Natural killer cell (primary cell): Measurements from ENCODE around the gene PHF1. TPM values are rescaled to one million over a fixed set of nuclear protein-coding genes. Genes with fewer than 3 reads are reported as not detected.

Experiments used
- ATAC-seq, 3 donors: fragments of 150-1000 bp in 2 of 3; fragments of 200-7000 bp in 1 of 3; cut with Tn5 transposase; 1 replicate in 1 of 3; 2 replicates in 2 of 3; pipeline ENCODE4 v1.10.0; 2021; ENCODE audit warnings: mild to moderate bottlenecking in 2 of 3, moderate library complexity in 2 of 3
- DNase-seq, 2 donors: peaks; one replicate each; pipeline versions ENCODE4 v3.0.0 to v3.0.0-alpha.2; 2013 to 2021; ENCODE audit warnings: mixed read lengths in 1 of 2
- H3K27ac ChIP-seq: one replicate; pipeline ENCODE4 v1.5.1; 2013; ENCODE audit warnings: mild to moderate bottlenecking, low read length
- H3K27me3 ChIP-seq: one replicate; pipeline ENCODE4 v1.6.1; 2013; ENCODE audit warnings: low read length; ENCODE audit not compliant: control insufficient read depth, insufficient read depth
- H3K36me3 ChIP-seq: one replicate; pipeline ENCODE4 v1.6.1; 2013; ENCODE audit warnings: low read length; ENCODE audit not compliant: control insufficient read depth, insufficient read depth
- H3K4me1 ChIP-seq: one replicate; pipeline ENCODE4 v1.6.1; 2013; ENCODE audit warnings: low read length; ENCODE audit not compliant: control insufficient read depth, insufficient read depth
- H3K4me3 ChIP-seq: one replicate; pipeline ENCODE4 v1.5.1; 2013; ENCODE audit warnings: low read length
- H3K9me3 ChIP-seq: one replicate; pipeline ENCODE4 v1.6.1; 2013; ENCODE audit warnings: low read length; ENCODE audit not compliant: control insufficient read depth, insufficient read depth
- H3K27ac Mint-ChIP-seq, 2 donors: one replicate each; pipeline ENCODE4 v1.8.0; 2022; ENCODE audit warnings: mild to moderate bottlenecking in 2 of 2, mixed read lengths in 2 of 2, moderate library complexity in 1 of 2
- H3K27me3 Mint-ChIP-seq, 2 donors: one replicate each; pipeline ENCODE4 v1.8.0; 2022; ENCODE audit warnings: low read depth in 2 of 2, mixed read lengths in 2 of 2
- H3K36me3 Mint-ChIP-seq: one replicate; pipeline ENCODE4 v1.8.0; 2022; ENCODE audit warnings: mixed read lengths
- H3K4me1 Mint-ChIP-seq, 2 donors: one replicate each; pipeline ENCODE4 v1.8.0; 2022; ENCODE audit warnings: mixed read lengths in 2 of 2
- H3K4me3 Mint-ChIP-seq: one replicate; pipeline ENCODE4 v1.8.0; 2022; ENCODE audit warnings: mild to moderate bottlenecking, moderate library complexity, mixed read lengths
- H3K9me3 Mint-ChIP-seq, 2 donors: one replicate each; pipeline ENCODE4 v1.8.0; 2022; ENCODE audit warnings: mixed read lengths in 2 of 2
- WGBS: methylation state at CpG from one replicate; pipeline ENCODE4 v1.1.7; 2013; ENCODE audit warnings: missing lambda C conversion rate; ENCODE audit not compliant: insufficient coverage; 5-methylcytosine and 5-hydroxymethylcytosine counted together
- intact Hi-C: fragments of 100-400 bp; cut with micrococcal nuclease; formaldehyde crosslinking; loops from one replicate; pipeline ENCODE4 v1.14.2; 2022
- total RNA-seq, 4 donors: library from RNA; stranded (reverse); fragments of 120-200 nt in 1 of 4; gene quantifications; one replicate each; pipeline versions ENCODE4 v1.2.3 to v1.2.4, GENCODE V29; 2013 to 2022
- TF ChIP-seq, protein P1 (sequence below): fragments of 200-600 bp; IDR thresholded peaks from one replicate; pipeline ENCODE4 v1.8.0; 2022; ENCODE audit warnings: antibody characterized with exemption

PHF1 gene
- total RNA-seq, 3 donors from 2014 or later (not counting 1 experiment from before 2014, with no cell fraction given) = 262 to 392 (median 322) TPM

DNA sequence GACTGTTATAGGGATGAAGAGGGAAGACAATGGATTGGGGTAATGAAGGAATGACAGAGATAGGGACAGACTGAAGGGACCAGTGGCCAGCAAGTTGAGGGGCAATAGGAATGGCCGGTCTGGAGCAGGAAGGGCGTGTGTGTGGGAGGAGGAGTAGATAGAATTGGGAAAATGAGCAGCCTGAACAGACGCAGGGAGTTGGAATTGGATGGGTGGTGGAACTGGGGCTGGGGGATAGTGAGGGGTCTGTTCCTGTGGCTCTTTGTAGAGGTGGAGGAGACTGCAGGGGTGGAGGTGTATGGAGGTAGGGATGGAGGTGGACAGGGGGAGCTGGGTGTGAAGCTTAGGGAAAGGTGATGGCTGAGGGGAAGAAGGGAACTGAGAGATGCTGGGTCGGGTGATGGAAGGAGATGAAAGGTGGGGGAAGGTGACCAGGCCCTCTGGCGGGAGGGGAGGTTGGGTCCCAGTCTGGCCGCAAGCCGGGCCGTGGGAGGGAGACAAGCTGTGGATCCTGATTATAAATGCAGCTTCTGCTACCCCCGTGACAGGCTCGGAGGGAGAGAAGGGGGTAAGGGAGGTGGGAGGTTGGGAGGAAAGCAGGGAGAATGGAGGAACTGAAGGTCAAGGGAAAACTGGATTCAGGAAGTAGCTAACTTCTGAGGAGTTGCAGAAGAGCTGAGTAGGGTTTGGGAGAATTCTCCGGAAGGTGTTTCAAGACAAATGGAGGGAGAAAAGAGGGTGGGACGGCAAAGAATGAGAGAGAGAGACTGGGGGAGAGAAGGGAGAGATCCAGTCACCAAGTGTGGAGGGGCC lies 14.2 kb downstream of the PHF1 start:
- Histone ChIP-seq H3K4me1 (peaks cover 50% of the 10 kb centered on the region), H3K9me3 (no peaks in the 10 kb centered on the region), H3K4me3 (peak overlapping the region; percentile 66), H3K36me3 (no peaks in the 10 kb centered on the region), H3K27me3 (no peaks in the 10 kb centered on the region), H3K27ac (peak overlapping the region; percentile 89)
- Mint-ChIP-seq H3K9me3 (no peaks in the 10 kb centered on the region), H3K4me3 (peak overlapping the region; percentile 90), H3K4me1 (peaks cover 50 to 68% of the 10 kb centered on the region in 2 donors), H3K27me3 (no peaks in the 10 kb centered on the region), H3K36me3 (no peaks in the 10 kb centered on the region), H3K27ac (peak overlapping the region; percentile 88 to 92)
- intact Hi-C loops = no loop called here
- DNase-seq (no peak), ATAC-seq (no peak)
- TF ChIP-seq, protein P1, sequence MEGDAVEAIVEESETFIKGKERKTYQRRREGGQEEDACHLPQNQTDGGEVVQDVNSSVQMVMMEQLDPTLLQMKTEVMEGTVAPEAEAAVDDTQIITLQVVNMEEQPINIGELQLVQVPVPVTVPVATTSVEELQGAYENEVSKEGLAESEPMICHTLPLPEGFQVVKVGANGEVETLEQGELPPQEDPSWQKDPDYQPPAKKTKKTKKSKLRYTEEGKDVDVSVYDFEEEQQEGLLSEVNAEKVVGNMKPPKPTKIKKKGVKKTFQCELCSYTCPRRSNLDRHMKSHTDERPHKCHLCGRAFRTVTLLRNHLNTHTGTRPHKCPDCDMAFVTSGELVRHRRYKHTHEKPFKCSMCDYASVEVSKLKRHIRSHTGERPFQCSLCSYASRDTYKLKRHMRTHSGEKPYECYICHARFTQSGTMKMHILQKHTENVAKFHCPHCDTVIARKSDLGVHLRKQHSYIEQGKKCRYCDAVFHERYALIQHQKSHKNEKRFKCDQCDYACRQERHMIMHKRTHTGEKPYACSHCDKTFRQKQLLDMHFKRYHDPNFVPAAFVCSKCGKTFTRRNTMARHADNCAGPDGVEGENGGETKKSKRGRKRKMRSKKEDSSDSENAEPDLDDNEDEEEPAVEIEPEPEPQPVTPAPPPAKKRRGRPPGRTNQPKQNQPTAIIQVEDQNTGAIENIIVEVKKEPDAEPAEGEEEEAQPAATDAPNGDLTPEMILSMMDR = no peak
- WGBS = 24% methylated on average over 12 of the region's 12 CpGs

DNA sequence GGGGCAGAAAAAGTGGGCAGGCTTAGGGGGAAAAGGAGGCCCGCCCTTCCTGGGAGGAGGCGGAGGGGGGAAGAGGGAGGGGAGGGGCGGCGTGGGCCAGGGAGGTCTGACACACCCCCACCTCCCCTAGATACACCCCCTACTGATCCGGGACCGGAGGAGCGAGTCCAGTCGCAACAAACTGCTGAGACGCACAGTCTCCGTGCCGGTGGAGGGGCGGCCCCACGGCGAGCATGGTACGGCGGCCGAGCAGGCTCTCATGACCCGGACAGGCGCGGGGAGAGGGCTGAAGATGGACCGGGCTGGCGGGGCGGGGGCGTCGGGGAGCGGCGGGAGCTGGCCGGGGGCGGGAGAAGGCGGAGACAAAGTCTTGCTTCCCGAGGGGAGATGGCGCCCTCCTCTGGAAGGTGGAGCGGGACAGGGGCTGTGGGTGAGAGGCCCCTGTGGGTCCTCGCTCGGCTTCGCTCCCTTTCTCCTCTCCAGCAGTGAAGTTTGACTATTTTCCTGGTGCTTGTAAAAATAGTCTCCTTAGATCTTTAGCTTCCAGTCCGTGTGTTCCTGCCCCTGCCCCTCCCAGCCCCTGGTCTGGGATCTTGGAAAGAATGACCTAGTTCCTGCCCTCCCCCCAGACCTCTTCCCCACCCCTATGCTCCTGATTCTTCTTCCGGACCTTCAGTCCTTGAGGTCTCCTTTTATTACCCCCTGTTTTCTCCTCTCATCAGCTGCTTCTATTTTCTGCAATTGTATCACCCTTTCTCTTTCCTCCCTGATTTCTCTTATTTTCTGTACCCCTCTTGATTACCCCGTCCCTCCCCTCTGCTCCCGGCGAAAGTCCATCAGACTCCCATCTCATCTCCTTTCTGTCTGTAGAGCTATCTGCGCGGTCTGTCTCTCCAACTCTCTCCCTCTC lies 15.1 kb downstream of the PHF1 start:
- ATAC-seq (peak; percentile 50 to 76 (median 67)), DNase-seq (peak; percentile 69 to 89)
- Mint-ChIP-seq H3K36me3 (no peaks in the 10 kb centered on the region), H3K27me3 (no peaks in the 10 kb centered on the region), H3K9me3 (no peaks in the 10 kb centered on the region), H3K4me1 (peaks cover 59 to 77% of the 10 kb centered on the region in 2 donors), H3K4me3 (peak overlapping the region; percentile 90), H3K27ac (peak overlapping the region; percentile 88 to 92)
- H3K27me3 ChIP-seq = no peaks in the 10 kb centered on the region
- whole genome bisulfite sequencing = 1% methylated on average over 39 of the region's 43 CpGs
- no peaks in the 10 kb centered on the region for H3K9me3 ChIP-seq
- TF ChIP-seq, protein P1 = peak; percentile 42
- peak overlapping the region; percentile 89 for H3K27ac ChIP-seq
- intact Hi-C loops = loop anchor here (2.0 kb wide), 2 partner anchors 15 to 35 kb away; partner anchors contain the start of genes KIFC1 and PHF1
- H3K4me3 ChIP-seq = peak overlapping the region; percentile 66
- peaks cover 59% of the 10 kb centered on the region for H3K4me1 ChIP-seq
- no peaks in the 10 kb centered on the region for H3K36me3 ChIP-seq

DNA sequence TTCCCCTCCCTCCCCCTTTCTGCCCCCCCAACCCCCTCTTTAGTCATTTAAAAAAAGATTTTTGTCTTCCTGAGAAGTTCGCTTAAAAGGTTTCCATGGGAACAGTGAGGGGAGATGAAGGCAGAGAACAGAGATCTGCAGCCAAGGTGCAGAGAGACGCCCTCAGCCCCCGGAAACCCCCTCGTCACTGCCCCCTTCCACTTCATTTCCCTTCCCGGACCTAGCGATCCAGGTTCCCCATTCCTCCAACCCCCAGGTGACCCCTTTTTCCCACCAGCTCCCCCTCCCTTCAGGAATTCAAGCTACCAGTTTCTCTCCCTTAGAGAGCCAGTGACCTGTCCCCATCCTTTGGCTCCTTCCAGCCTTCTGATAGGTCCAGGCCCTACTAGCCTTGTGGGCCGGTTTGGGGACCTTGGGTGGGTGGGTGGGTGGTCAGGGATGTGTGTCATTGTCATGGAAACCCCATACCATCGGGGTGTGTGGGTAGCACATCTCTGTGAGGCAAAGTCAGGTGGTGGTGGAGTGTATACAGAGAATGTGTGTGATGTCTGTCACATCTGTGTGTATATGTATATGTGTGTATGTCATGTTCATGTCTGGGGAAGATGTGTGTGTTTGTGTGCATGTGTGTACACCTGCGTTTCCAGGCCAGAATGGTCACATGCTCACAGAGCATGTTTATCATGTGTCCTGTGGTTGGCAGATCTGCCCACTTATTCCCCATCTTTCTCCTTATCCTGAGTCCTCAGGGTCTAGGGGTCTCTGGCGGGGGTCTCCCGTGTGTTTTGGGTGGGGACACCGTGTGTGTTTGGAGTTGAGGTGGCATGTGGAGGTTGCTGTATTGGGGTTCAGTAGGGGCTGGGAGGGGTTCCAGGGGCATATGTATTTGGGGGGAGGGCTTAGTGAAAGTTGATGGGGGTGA lies 16.0 kb downstream of the PHF1 start:
- TF ChIP-seq, protein P1 = no peak
- Mint-ChIP-seq H3K4me1 (peaks cover 63 to 82% of the 10 kb centered on the region in 2 donors), H3K4me3 (peak overlapping the region; percentile 90), H3K36me3 (no peaks in the 10 kb centered on the region), H3K9me3 (no peaks in the 10 kb centered on the region), H3K27ac (peak overlapping the region; percentile 88 to 92), H3K27me3 (no peaks in the 10 kb centered on the region)
- Histone ChIP-seq H3K9me3 (no peaks in the 10 kb centered on the region), H3K36me3 (no peaks in the 10 kb centered on the region), H3K27ac (peak overlapping the region; percentile 89), H3K27me3 (no peaks in the 10 kb centered on the region), H3K4me3 (peak overlapping the region; percentile 66), H3K4me1 (peaks cover 68% of the 10 kb centered on the region)
- DNase-seq (peak; percentile 47 to 78), ATAC-seq (peak; percentile 35 to 48 (median 43))
- 7% methylated on average over 10 of the region's 12 CpGs for WGBS
- intact Hi-C loops = loop anchor here (1.0 to 2.0 kb wide), 3 partner anchors 9 to 36 kb away; partner anchors contain the start of genes CUTA, KIFC1 and PHF1
